Tibial nerve (tissue), 4 donors: ENCODE results near the gene FARP1. TPM values are rescaled to one million over a fixed set of nuclear protein-coding genes. Genes with fewer than 3 reads are reported as not detected.
"Not testable (repeated sequence)": the region's sequence is repeated elsewhere in the genome, so short reads cannot be mapped to it uniquely, and the experiment has no call there.

Experiments used
- DNase-seq, 2 donors: peaks; one replicate each; pipeline ENCODE4 v3.0.0-alpha.2; 2019; ENCODE audit warnings: low spot score in 2 of 2
- H3K27ac ChIP-seq, 4 donors: fragments of 200-600 bp; sonication (generic) in 3 of 4; one replicate each; pipeline ENCODE4 v1.5.1; 2017 to 2019; ENCODE audit warnings: mild to moderate bottlenecking in 1 of 4
- H3K27me3 ChIP-seq, 2 donors: fragments of 200-600 bp; sonication (generic) in 1 of 2; one replicate each; pipeline versions ENCODE4 v1.5.1 to v1.6.0; 2017 to 2019
- H3K36me3 ChIP-seq, 3 donors: fragments of 200-600 bp; sonication (generic); one replicate each; pipeline ENCODE4 v1.5.1; 2018 to 2019
- H3K4me1 ChIP-seq, 4 donors: fragments of 200-600 bp; sonication (generic) in 3 of 4; one replicate each; pipeline ENCODE4 v1.5.1; 2017 to 2019
- H3K4me3 ChIP-seq, 4 donors: fragments of 200-600 bp; sonication (generic) in 3 of 4; one replicate each; pipeline ENCODE4 v1.5.1; 2017 to 2019; ENCODE audit warnings: mild to moderate bottlenecking in 1 of 4, moderate library complexity in 1 of 4
- H3K9me3 ChIP-seq, 4 donors: fragments of 200-600 bp; sonication (generic) in 3 of 4; one replicate each; pipeline ENCODE4 v1.5.1; 2017 to 2019
- CTCF ChIP-seq, 5 experiments: fragments of 200-600 bp in 3 of 5; fragments of 450-650 bp in 2 of 5; sonication (generic) in 3 of 5; IDR thresholded peaks; one replicate each; pipeline ENCODE4 v1.5.1; 2016 to 2019; ENCODE audit warnings: antibody characterized with exemption in 5 of 5, mild to moderate bottlenecking in 3 of 5, moderate library complexity in 2 of 5
- EP300 ChIP-seq, 2 donors: sonication (generic); formaldehyde crosslinking; IDR thresholded peaks; one replicate each; pipeline ENCODE4 v1.6.1; 2017; ENCODE audit warnings: antibody characterized with exemption in 2 of 2, mild to moderate bottlenecking in 1 of 2
- POLR2A ChIP-seq, 2 donors: fragments of 450-650 bp; IDR thresholded peaks; one replicate each; pipeline ENCODE4 v1.6.1; 2017; ENCODE audit warnings: antibody characterized with exemption in 2 of 2, mild to moderate bottlenecking in 2 of 2, moderate library complexity in 2 of 2
- WGBS, 2 donors: methylation state at CpG; one replicate each; pipeline ENCODE4 v1.1.5; 2018; 5-methylcytosine and 5-hydroxymethylcytosine counted together
- total RNA-seq, 4 donors: library from RNA; depleted of rRNA; stranded (reverse); fragments of >200 nt; gene quantifications; one replicate each; pipeline ENCODE4 v1.1.0, GENCODE V29; 2016

Gene FARP1
- total RNA-seq, 4 donors from 2014 or later, result 21.4 to 28.5 (median 24.9) TPM

GRCh38 chr13:98265692-98266551 is 123.0 kb downstream of the FARP1 start:
- peak; percentile 26 to 31 for DNase-seq
- no peaks in the 10 kb centered on the region for H3K9me3 ChIP-seq
- no peak overlapping the region for H3K4me3 ChIP-seq
- TF ChIP-seq CTCF (IDR thresholded peaks at IDR 0.05) (no peak), EP300 (IDR thresholded peaks at IDR 0.05) (no peak), POLR2A (IDR thresholded peaks at IDR 0.05) (no peak)
- H3K36me3 ChIP-seq, result no peaks in the 10 kb centered on the region
- H3K4me1 ChIP-seq, result peaks cover 0 to 21% (median 0%) of the 10 kb centered on the region in 4 donors
- peak overlapping the region in 1 of 4 donors; percentile 38 for H3K27ac ChIP-seq
- H3K27me3 ChIP-seq, result no peaks in the 10 kb centered on the region
- WGBS, 2 donors, result 55 to 61% methylated on average over 10 of the region's 10 CpGs

- Histone ChIP-seq H3K27ac (peak overlapping the region in 2 of 4 donors; percentile 4 to 18), H3K9me3 (no peaks in the 10 kb centered on the region), H3K4me3 (peak overlapping the region in 1 of 4 donors; percentile 13), H3K36me3 (no peaks in the 10 kb centered on the region), H3K4me1 (peaks cover 0 to 21% (median 0%) of the 10 kb centered on the region in 4 donors), H3K27me3 (no peaks in the 10 kb centered on the region)
- no peak for TF ChIP-seq EP300 (IDR thresholded peaks at IDR 0.05)
- no peak for TF ChIP-seq POLR2A (IDR thresholded peaks at IDR 0.05)
- TF ChIP-seq CTCF (IDR thresholded peaks at IDR 0.05), result no peak
- DNase-seq, result peak in 1 of 2 donors; percentile 10
- 27 to 48% methylated on average over 13 to 18 of the region's 18 CpGs for WGBS, 2 donors
Measured at GRCh38 chr13:98267080-98267912, 124.4 kb downstream of the FARP1 start.

- DNase-seq, result no peak
- H3K4me3 ChIP-seq, result no peak overlapping the region
- no peaks in the 10 kb centered on the region for H3K27me3 ChIP-seq
- no peak for TF ChIP-seq CTCF (IDR thresholded peaks at IDR 0.05)
- no peak for TF ChIP-seq POLR2A (IDR thresholded peaks at IDR 0.05)
- no peak for TF ChIP-seq EP300 (IDR thresholded peaks at IDR 0.05)
- no peak overlapping the region for H3K27ac ChIP-seq
- H3K36me3 ChIP-seq, result no peaks in the 10 kb centered on the region
- H3K9me3 ChIP-seq, result no peaks in the 10 kb centered on the region
- 93 to 97% methylated on average over 4 of the region's 4 CpGs for WGBS, 2 donors
- peaks cover 0 to 28% (median 0%) of the 10 kb centered on the region in 4 donors for H3K4me1 ChIP-seq
Measured at GRCh38 chr13:98269386-98269785, 126.5 kb downstream of the FARP1 start.

GRCh38 chr13:98270819-98271218 is 127.9 kb downstream of the FARP1 start:
- TF ChIP-seq POLR2A (IDR thresholded peaks at IDR 0.05) (no peak), EP300 (IDR thresholded peaks at IDR 0.05) (no peak), CTCF (IDR thresholded peaks at IDR 0.05) (no peak)
- no peaks in the 10 kb centered on the region for H3K9me3 ChIP-seq
- no peak for DNase-seq
- no peak overlapping the region for H3K4me3 ChIP-seq
- no peaks in the 10 kb centered on the region for H3K27me3 ChIP-seq
- no peaks in the 10 kb centered on the region for H3K36me3 ChIP-seq
- 87 to 92% methylated on average over 9 of the region's 9 CpGs for WGBS, 2 donors
- no peak overlapping the region for H3K27ac ChIP-seq
- peaks cover 0 to 31% (median 0%) of the 10 kb centered on the region in 4 donors for H3K4me1 ChIP-seq

- not testable (repeated sequence) for H3K4me3 ChIP-seq, H3K36me3 ChIP-seq
- WGBS, 2 donors, result 87 to 89% methylated on average over 3 of the region's 3 CpGs
Measured at GRCh38 chr13:98271646-98272045, 128.8 kb downstream of the FARP1 start.

More at GRCh38 chr13:98271646-98272045, 128.8 kb downstream of the FARP1 start:
- not testable (repeated sequence) for DNase-seq, H3K27ac ChIP-seq, H3K27me3 ChIP-seq, H3K9me3 ChIP-seq
- peaks cover 0 to 23% (median 0%) of the 10 kb centered on the region in 4 donors for H3K4me1 ChIP-seq
